ENCODE measurements around the gene L3MBTL1. TPM values are rescaled to one million over a fixed set of nuclear protein-coding genes. Genes with fewer than 3 reads are reported as not detected.

L3MBTL1 gene
- polyA plus RNA-seq (2014; cell fraction: cytosol; rRNA removed), result 3.7 and 4.9 TPM in 2 replicates
- polyA plus RNA-seq (2014; cell fraction: nucleus; rRNA removed), result 39.9 and 155 TPM in 2 replicates

GRCh38 chr20:43507150-43508080 lies at the start of gene L3MBTL1:
L3MBTL1 (plus strand) TSS chr20:43507697; CDS start chr20:43513504, 5,807 bp downstream.
- DNase-seq (ENCODE audit: low spot score), result no peak

GRCh38 chr20:43458422-43458924 lies 49.0 kb upstream of the L3MBTL1 start:
- DNase-seq (ENCODE audit: low spot score), result no peak

- peak; percentile 57 for DNase-seq (ENCODE audit: low spot score)
Measured at GRCh38 chr20:43459022-43459942, 48.2 kb upstream of the L3MBTL1 start.

- DNase-seq (ENCODE audit: low spot score), result no peak
Measured at GRCh38 chr20:43460172-43460829, 47.2 kb upstream of the L3MBTL1 start.

- no peak for DNase-seq (ENCODE audit: low spot score)
Measured at GRCh38 chr20:43460830-43461200, 46.7 kb upstream of the L3MBTL1 start.

GRCh38 chr20:43461894-43462659 lies 45.4 kb upstream of the L3MBTL1 start:
- no peak for DNase-seq (ENCODE audit: low spot score)

- no peak for DNase-seq (ENCODE audit: low spot score)
Measured at GRCh38 chr20:43462660-43463526, 44.6 kb upstream of the L3MBTL1 start.

- no peak for DNase-seq (ENCODE audit: low spot score)
Measured at GRCh38 chr20:43463527-43464218, 43.8 kb upstream of the L3MBTL1 start.

GRCh38 chr20:43464219-43464790 lies 43.2 kb upstream of the L3MBTL1 start:
- DNase-seq (ENCODE audit: low spot score), result no peak

- no peak for DNase-seq (ENCODE audit: low spot score)
Measured at GRCh38 chr20:43465625-43465943, 41.9 kb upstream of the L3MBTL1 start.

GRCh38 chr20:43467589-43467988 lies 39.9 kb upstream of the L3MBTL1 start:
- DNase-seq (ENCODE audit: low spot score), result no peak

- no peak for DNase-seq (ENCODE audit: low spot score)
Measured at GRCh38 chr20:43472671-43473380, 34.7 kb upstream of the L3MBTL1 start.

- DNase-seq (ENCODE audit: low spot score), result no peak
Measured at GRCh38 chr20:43473381-43473704, 34.2 kb upstream of the L3MBTL1 start.

GRCh38 chr20:43477193-43477592 lies 30.3 kb upstream of the L3MBTL1 start:
- no peak for DNase-seq (ENCODE audit: low spot score)

- no peak for DNase-seq (ENCODE audit: low spot score)
Measured at GRCh38 chr20:43477619-43478018, 29.9 kb upstream of the L3MBTL1 start.

- DNase-seq (ENCODE audit: low spot score), result no peak
Measured at GRCh38 chr20:43490038-43490437, 17.5 kb upstream of the L3MBTL1 start.

- no peak for DNase-seq (ENCODE audit: low spot score)
Measured at GRCh38 chr20:43492101-43492500, 15.4 kb upstream of the L3MBTL1 start.

GRCh38 chr20:43495388-43495787 lies 12.1 kb upstream of the L3MBTL1 start:
- no peak for DNase-seq (ENCODE audit: low spot score)

All from SK-N-DZ (cell line).